Kidney (tissue), 14 donors: ENCODE measurements around the gene PCBP4. TPM values are rescaled to one million over a fixed set of nuclear protein-coding genes. Genes with fewer than 3 reads are reported as not detected.

Experiments
- DNase-seq, 5 donors: peaks; one replicate each; pipeline ENCODE4 v3.0.0-alpha.2; 2013 to 2020
- FAIRE-seq: peaks from 2 replicates; lab custom pipeline; 2012; peaks lifted over from hg19 to GRCh38; lab: Jason Lieb, UNC
- H3K27ac ChIP-seq, 2 donors: one replicate each; pipeline ENCODE4 v1.7.0; 2013; ENCODE audit warnings: low read depth in 2 of 2, low read length in 2 of 2, inconsistent platforms in 1 of 2
- H3K27me3 ChIP-seq: one replicate; pipeline ENCODE4 v1.7.1; 2013; ENCODE audit warnings: low read length, inconsistent platforms; ENCODE audit not compliant: control insufficient read depth, insufficient read depth
- H3K36me3 ChIP-seq, 3 donors: one replicate each; pipeline versions ENCODE4 v1.7.0 to v1.7.1; 2013; ENCODE audit warnings: low read length in 3 of 3, control low read depth in 1 of 3, inconsistent platforms in 1 of 3; ENCODE audit not compliant: insufficient read depth in 3 of 3, control insufficient read depth in 2 of 3
- H3K4me1 ChIP-seq, 3 donors: one replicate each; pipeline versions ENCODE4 v1.7.0 to v1.7.1; 2013; ENCODE audit warnings: low read length in 3 of 3, inconsistent platforms in 1 of 3, low read depth in 1 of 3; ENCODE audit not compliant: control insufficient read depth in 2 of 3, insufficient read depth in 2 of 3
- H3K4me3 ChIP-seq, 3 donors: one replicate each; pipeline versions ENCODE4 v1.7.0 to v1.8.1; 2013; ENCODE audit warnings: low read length in 3 of 3, control low read depth in 1 of 3, inconsistent platforms in 1 of 3
- H3K9ac ChIP-seq, 3 donors: one replicate each; pipeline versions ENCODE4 v1.7.0 to v1.7.1; 2013; ENCODE audit warnings: low read length in 3 of 3, control low read depth in 1 of 3, inconsistent platforms in 1 of 3
- H3K9me3 ChIP-seq, 3 donors: one replicate each; pipeline versions ENCODE4 v1.7.0 to v1.7.1; 2013; ENCODE audit warnings: low read length in 3 of 3, control low read depth in 1 of 3, inconsistent platforms in 1 of 3; ENCODE audit not compliant: control insufficient read depth in 2 of 3, insufficient read depth in 1 of 3
- intact Hi-C: fragments of 100-400 bp; cut with DNase I; formaldehyde crosslinking; loops from one replicate; pipeline ENCODE4 v1.11.1; 2022
- polyA plus RNA-seq: library from polyadenylated mRNA; stranded (reverse); fragments of 350-450 nt; fragmentation: Illumina TruSeq; extraction: RNeasy Lipid Tissue Mini Kit (QIAGEN cat#74804); gene quantifications from one replicate; pipeline ENCODE4 v1.2.3, GENCODE V29; 2014; ENCODE audit warnings: low read depth, low replicate concordance; ENCODE audit not compliant: insufficient read depth
- total RNA-seq: library from RNA; stranded (reverse); fragmentation: NEBNext Ultra II Directional; extraction: Animal tissue kit (Norgen Biotek cat#: 25700); gene quantifications from one replicate; pipeline ENCODE4 v1.2.1, GENCODE V29; 2021
- TF ChIP-seq, protein P1 (sequence below): IDR thresholded peaks from 3 replicates; pipeline ENCODE4 v1.5.1; 2012; ENCODE audit warnings: mild to moderate bottlenecking, moderate library complexity, borderline replicate concordance; ENCODE audit not compliant: insufficient read depth; ENCODE audit errors: extremely low read depth
- donor health status: control.
- donor health status: control.
- donor health status: control.
- donor health status: control.
- donor health status: control.
- donor health status: DM: yes; HTN: yes; CAD: no.
- donor health status: Normal renal cell carcinoma (clear cell type).

PCBP4 gene
- total and polyA plus RNA-seq, 2 donors from 2014 or later: 31.7 to 34.0 TPM

DNA sequence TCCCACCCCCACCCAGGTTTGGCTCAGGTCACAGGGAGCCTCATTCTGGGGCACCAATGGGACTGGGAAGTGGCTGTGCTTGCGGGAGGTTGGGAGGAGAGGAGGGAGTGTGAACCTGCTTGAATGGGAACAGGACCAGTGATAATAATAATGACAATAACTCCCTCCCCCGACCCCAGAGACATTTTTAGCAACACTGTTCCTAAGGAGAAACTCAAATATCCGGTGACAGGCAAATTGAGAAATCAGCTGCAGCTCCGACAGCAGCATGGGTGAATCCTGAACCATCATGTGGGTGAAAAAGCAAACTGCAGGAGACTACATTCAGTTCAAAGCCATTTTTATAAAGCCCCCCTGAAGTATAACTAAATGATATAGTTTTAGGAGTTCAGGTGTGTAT lies 40.0 kb upstream of the PCBP4 start:
- intact Hi-C loops: no loop called here
- H3K4me1 ChIP-seq: peaks cover 0 to 18% (median 3%) of the 10 kb centered on the region in 3 donors
- DNase-seq (no peak), FAIRE-seq (no peak)
- H3K27me3 ChIP-seq: no peaks in the 10 kb centered on the region
- no peaks in the 10 kb centered on the region for H3K36me3 ChIP-seq
- no peak overlapping the region for H3K4me3 ChIP-seq
- no peak overlapping the region for H3K9ac ChIP-seq
- H3K9me3 ChIP-seq: no peaks in the 10 kb centered on the region
- H3K27ac ChIP-seq: no peak overlapping the region
- TF ChIP-seq, protein P1, sequence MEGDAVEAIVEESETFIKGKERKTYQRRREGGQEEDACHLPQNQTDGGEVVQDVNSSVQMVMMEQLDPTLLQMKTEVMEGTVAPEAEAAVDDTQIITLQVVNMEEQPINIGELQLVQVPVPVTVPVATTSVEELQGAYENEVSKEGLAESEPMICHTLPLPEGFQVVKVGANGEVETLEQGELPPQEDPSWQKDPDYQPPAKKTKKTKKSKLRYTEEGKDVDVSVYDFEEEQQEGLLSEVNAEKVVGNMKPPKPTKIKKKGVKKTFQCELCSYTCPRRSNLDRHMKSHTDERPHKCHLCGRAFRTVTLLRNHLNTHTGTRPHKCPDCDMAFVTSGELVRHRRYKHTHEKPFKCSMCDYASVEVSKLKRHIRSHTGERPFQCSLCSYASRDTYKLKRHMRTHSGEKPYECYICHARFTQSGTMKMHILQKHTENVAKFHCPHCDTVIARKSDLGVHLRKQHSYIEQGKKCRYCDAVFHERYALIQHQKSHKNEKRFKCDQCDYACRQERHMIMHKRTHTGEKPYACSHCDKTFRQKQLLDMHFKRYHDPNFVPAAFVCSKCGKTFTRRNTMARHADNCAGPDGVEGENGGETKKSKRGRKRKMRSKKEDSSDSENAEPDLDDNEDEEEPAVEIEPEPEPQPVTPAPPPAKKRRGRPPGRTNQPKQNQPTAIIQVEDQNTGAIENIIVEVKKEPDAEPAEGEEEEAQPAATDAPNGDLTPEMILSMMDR: no peak

DNA sequence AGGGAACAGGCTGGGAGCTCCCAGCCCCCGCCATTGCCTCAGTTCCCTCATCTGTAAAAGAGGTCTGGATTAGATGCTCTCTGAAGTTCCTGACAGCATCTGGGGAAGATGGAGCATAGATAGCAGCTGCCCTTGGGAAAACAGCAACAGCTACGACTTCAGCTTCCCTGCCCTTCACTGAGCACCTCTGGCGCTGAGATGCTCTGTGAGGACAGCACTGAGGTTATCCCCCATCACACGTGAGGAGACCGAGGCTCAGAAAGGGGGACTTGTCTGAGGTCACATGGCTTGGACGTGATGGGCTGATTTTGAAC lies 39.5 kb upstream of the PCBP4 start:
- TF ChIP-seq, protein P1: no peak
- H3K9me3 ChIP-seq: no peaks in the 10 kb centered on the region
- H3K4me1 ChIP-seq: peaks cover 0 to 15% (median 3%) of the 10 kb centered on the region in 3 donors
- DNase-seq: no peak
- intact Hi-C loops: no loop called here
- H3K27ac ChIP-seq: no peak overlapping the region
- H3K9ac ChIP-seq: no peak overlapping the region
- H3K36me3 ChIP-seq: no peaks in the 10 kb centered on the region
- no peak overlapping the region for H3K4me3 ChIP-seq
- no peak for FAIRE-seq
- no peaks in the 10 kb centered on the region for H3K27me3 ChIP-seq

DNA sequence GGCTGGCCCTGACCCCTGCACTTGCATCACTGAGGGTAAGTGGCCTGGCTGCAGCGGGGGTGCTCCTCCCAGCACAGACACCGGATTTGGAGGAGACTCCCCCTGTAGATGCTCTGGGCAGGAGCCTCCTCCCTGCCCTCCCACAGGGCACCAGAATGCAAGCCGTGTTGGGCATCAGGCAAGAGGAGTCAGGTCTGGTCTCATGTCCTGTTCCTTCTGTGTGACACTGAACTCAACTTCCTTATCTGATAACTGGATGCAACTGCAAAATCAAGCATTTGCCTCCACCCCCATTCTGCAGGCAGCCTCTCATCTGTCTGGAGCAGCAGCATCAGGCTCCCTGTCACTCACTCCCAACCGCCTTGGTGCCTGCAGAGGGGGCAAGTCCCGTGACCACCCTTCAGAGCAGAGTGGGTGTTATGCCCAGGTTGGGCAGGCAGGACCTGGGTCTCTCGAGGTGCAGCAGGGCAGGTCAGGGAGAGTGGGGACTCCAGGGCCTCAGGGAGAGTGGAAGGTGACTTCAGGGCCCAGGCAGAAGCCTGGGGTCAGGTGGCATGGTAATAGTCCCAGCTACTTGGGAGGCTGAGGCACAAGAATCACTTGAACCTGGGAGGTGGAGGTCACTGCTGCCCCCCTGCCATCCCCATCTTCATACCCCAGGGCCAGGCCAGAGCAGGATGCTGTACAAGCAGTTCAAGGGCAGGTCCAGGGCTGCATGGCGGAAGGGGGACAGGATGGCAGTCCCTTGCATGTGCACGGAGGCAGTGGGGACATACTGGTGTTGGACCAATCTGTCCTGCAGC lies 39.0 kb upstream of the PCBP4 start:
- H3K4me3 ChIP-seq: no peak overlapping the region
- FAIRE-seq: no peak

More for the DNA sequence above, 39.0 kb upstream of the PCBP4 start:
- Histone ChIP-seq H3K27me3 (no peaks in the 10 kb centered on the region), H3K36me3 (no peaks in the 10 kb centered on the region), H3K27ac (no peak overlapping the region), H3K4me1 (peaks cover 0 to 17% (median 3%) of the 10 kb centered on the region in 3 donors), H3K9me3 (no peaks in the 10 kb centered on the region), H3K9ac (no peak overlapping the region)
- TF ChIP-seq, protein P1: no peak
- intact Hi-C loops: no loop called here
- no peak for DNase-seq
